Panc1 (cell line): ENCODE results near the gene TNS4.

Experiments
- CTCF ChIP-seq: fragments of 450-650 bp; IDR thresholded peaks from 2 replicates; pipeline ENCODE4 v1.5.1; 2017; ENCODE audit warnings: mild to moderate bottlenecking
- POLR2AphosphoS5 ChIP-seq: IDR thresholded peaks from 2 replicates; pipeline ENCODE4 v1.6.1; 2012; ENCODE audit warnings: mild to moderate bottlenecking, low read depth, low read length, moderate library complexity
- REST ChIP-seq, 2 experiments: IDR thresholded peaks; 2 replicates each; pipeline ENCODE4 v1.6.1; 2011 to 2012; ENCODE audit warnings: low read depth in 2 of 2, control low read depth in 1 of 2, low read length in 1 of 2, mild to moderate bottlenecking in 1 of 2, moderate library complexity in 1 of 2; ENCODE audit not compliant: insufficient read depth in 1 of 2

- TF ChIP-seq CTCF (no peak), POLR2AphosphoS5 (no peak), REST (IDR thresholded peaks at IDR 0.05; ENCODE audit: insufficient read depth in 1 of 2, low read depth in 2 of 2, low read length in 1 of 2) (no peak)
Observed at GRCh38 chr17:40481106-40481505, 20.3 kb downstream of the TNS4 start.
